Epidermal melanocyte (primary cell): ENCODE results near the gene EPS8L1.
"Not testable (repeated sequence)": the region's sequence is repeated elsewhere in the genome, so short reads cannot be mapped to it uniquely, and the experiment has no call there.

Experiments used
- DNase-seq: peaks from one replicate; pipeline ENCODE4 v3.0.0; 2011; ENCODE audit warnings: low spot score; ENCODE audit not compliant: insufficient read length

Gene EPS8L1

GRCh38 chr19:55050749-55051532 is 24.7 kb upstream of the EPS8L1 start:
- DNase-seq = no peak

DNA sequence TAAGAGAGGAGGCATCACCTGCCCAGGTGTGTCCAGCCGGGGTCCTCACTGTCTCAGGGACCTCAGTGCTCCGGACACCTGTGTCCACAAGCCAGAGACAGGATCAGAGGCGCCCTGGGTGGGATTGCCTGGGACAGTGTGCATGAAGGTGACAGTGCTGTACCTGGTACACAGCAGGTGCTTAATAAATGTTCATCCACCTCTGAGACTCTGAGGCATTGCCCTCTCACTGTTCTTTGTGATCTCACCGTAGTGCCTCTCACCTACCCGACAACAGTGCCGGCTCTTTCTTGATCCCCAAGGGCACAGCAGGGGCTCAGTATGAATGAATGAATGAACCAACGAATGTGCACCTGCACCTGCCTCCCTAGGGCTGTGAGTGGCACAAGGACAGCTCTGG is 21.9 kb upstream of the EPS8L1 start:
- DNase-seq = no peak

- no peak for DNase-seq
Measured at GRCh38 chr19:55056827-55057226, 18.8 kb upstream of the EPS8L1 start.

DNA sequence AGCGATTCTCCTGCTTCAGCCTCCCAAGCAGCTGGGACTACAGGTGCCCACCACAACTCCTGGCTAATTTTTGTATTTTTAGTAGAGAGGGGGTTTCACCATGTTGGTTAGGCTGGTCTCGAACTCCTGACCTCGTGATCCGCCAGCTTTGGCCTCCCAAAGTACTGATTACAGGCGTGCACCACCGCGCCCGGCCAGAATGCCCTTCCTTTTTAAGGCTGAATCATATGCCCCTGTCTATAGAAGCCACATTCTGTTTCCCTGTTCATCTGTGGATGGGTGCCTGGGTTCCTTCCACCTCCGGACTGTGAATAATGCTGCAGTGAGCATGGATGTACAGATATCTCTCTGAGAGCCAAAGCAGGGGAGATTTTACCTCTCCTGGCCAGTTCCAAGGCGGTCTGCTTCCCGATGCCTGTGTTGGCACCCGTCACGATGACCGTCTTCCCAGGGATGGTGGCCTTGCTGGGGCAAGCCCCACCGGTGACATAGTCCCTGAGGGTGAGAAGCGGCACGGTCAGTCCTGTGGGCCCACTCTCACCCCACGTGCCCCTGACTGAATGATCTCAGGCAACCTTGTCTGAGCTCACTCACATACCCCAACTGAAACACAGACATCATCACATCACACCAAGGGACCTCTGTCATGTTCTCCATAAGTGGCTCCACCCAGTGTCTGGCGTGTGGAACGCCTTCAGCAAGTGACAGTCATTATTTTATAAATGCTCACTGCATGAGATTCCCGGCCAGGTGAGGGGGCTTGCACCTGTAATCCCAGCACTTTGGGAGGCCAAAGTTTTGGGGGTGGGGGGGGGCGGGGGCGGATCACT is 16.7 kb upstream of the EPS8L1 start:
- no peak for DNase-seq

DNA sequence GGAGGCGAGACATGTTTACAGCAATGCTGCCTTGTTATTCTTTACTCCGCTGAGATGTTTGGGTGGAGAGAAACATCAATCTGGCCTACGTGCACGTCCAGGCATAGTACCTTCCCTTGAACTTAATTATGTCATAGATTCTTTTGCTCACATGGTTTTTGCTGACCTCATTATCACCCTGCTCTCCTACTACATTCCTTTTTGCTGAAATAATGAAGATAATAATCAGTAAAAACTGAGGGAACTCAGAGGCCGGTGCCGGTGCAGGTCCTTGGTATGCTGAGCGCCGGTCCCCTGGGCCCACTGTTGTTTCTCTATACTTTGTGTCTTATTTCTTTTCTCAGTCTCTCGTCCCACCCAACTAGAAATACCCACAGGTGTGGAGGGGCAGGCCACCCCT is 15.4 kb upstream of the EPS8L1 start:
- not testable (repeated sequence) for DNase-seq

- peak; percentile 95 for DNase-seq
Measured at GRCh38 chr19:55062735-55063491, 12.8 kb upstream of the EPS8L1 start, which contains the start of gene RDH13. RDH13 (minus strand) TSS chr19:55063148; CDS start chr19:55063032, 116 bp downstream.

DNA sequence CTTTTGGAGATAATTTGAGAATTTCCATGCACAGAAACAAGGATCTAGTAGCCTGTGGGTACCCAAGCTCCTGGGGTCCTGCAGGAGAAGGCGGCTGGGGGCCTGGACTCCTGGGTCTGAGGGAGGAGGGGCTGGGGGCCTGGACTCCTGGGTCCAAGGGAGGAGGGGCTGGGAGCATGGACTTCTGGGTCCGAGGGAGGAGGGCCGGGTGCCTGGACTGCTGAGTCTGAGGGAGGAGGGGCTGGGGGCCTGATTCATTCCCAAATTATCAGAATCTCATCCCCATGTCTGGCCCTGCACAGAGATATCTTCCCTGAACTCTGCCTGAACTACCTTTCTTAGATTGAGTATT is 12.2 kb upstream of the EPS8L1 start:
- DNase-seq = no peak

DNA sequence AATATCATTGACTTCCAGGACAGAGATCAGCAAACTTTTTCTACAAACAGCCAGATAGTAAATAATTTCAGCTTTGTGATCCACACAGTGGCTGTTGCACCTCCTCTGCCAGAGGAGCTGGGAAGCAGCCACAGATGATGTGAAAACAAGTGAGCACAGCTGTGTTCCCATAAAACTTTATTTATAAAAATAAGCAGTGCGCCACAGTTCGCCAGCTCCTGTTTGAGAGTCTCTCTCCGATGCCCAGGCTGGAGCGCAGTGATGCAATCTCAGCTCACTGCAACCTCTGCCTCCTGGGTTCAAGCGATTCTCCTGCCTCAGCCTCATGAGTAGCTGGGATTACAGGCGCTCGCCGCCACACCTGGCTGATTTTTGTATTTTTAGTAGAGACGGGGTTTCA is 10.2 kb upstream of the EPS8L1 start:
- DNase-seq = not testable (repeated sequence)

GRCh38 chr19:55066107-55066709 is 9.5 kb upstream of the EPS8L1 start:
- no peak for DNase-seq

DNA sequence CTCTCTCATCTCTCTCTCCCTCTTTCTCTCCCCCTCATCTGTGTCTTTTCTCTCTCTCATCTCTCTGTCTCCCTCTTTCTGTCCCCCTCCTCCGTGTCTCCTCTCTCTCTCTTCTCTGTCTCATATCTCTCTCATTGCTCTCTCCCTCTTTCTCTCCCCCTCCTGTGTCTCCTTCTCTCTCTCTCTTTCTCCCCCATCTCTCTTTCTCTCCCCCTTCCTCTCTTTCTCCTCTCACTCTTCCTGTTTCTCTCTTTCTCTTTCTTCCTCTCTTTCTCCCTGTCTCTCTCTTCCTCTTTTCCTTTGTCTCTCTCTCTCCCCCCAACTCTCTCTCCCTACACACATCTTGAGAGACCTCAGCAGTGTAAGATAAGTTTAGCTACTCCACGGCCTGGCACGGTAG is 7.8 kb upstream of the EPS8L1 start:
- no peak for DNase-seq

- DNase-seq = no peak
Measured at GRCh38 chr19:55068950-55069864, 6.5 kb upstream of the EPS8L1 start.

- no peak for DNase-seq
Measured at GRCh38 chr19:55069865-55070197, 5.8 kb upstream of the EPS8L1 start.

- DNase-seq = no peak
Measured at GRCh38 chr19:55070466-55071128, 5.1 kb upstream of the EPS8L1 start.

GRCh38 chr19:55071129-55071502 is 4.6 kb upstream of the EPS8L1 start:
- no peak for DNase-seq

DNA sequence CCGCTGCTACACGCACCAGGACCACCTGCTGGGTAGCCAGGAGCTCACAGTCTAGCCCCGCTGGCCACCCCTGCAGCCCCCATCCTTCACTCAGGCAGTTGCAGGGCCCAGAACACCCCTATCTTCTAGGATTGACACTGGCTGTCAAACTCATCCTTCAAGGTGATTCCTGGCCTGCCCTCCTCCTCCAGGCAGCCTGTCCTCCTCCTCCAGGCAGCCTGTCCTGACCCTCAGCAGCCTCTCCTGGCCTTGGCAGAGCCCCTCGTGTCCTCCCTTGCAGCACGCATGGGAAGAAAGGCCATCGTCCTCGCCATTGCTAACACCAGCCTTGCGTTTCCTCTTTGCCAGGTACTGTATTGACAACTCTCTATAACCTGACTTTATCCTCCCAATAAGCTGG is 3.8 kb upstream of the EPS8L1 start:
- DNase-seq = no peak

DNA sequence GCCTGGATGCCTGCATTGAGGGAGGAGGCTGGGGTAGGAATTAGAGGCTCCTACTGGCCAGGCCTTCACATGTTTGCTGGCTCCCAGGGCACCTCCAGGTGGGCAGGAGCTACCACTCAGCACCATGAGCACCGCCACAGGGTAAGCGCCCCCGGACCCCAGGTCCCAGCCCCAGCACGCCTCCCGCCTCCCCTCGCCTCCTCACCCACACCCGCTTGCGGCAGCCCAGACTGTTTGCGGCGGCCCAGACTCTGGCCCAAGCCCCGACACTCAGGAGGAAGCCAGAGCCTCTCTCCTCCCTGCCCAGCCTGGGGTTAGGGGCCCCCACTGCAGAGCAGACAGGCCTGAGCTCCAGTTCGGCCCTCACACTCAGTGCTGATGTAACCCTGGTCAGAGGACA is 652 bp downstream of the EPS8L1 start:
- no peak for DNase-seq

DNA sequence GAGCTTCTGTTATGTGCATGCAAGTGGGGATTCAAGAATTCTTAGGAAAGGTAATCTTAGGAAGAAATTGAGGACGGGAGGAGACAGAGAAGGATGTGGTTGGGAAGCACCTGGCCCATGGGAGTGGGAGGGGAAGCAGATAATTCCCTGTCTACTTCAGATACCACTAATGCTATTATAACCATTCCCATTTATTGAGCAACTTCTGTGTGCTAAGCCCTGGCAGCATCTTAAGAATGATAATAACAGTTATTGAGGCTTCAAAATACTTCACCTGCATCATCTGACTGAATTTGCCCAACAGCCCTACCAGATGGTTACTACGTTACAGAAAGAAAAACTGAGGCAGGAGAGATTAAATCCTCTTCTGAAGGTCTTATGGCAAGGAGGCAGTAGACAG is 1.4 kb downstream of the EPS8L1 start:
- no peak for DNase-seq

- DNase-seq = no peak
Measured at GRCh38 chr19:55078996-55079395, 3.3 kb downstream of the EPS8L1 start.

- DNase-seq = no peak
Measured at GRCh38 chr19:55079400-55080038, 3.9 kb downstream of the EPS8L1 start.
